ENCODE results near the gene ARHGEF28.

ARHGEF28 gene

GRCh38 chr5:73947906-73948640, 322.1 kb downstream of the ARHGEF28 start:
- Histone ChIP-seq H3K27me3 (ENCODE audit: insufficient read depth, low read length, poor library complexity) (no peaks in the 10 kb centered on the region), H3K9me3 (ENCODE audit: insufficient read depth, low read length, severe bottlenecking) (peaks cover 2% of the 10 kb centered on the region), H4K20me1 (ENCODE audit: insufficient read depth, low read length) (no peaks in the 10 kb centered on the region), H3K9ac (ENCODE audit: low read depth, low read length) (no peak overlapping the region), H3K27ac (ENCODE audit: low read length) (no peak overlapping the region), H3K4me1 (ENCODE audit: insufficient read depth, low read length) (no peaks in the 10 kb centered on the region), H3K79me2 (ENCODE audit: insufficient read depth, low read length) (no peaks in the 10 kb centered on the region), H2AFZ (ENCODE audit: low read depth, low read length) (no peak overlapping the region), H3K4me2 (ENCODE audit: insufficient read depth, low read length) (no peak overlapping the region), H3K36me3 (ENCODE audit: insufficient read depth, low read length) (no peaks in the 10 kb centered on the region), H3K4me3 (ENCODE audit: low read depth in 1 of 2, low read length in 2 of 2) (no peak overlapping the region)
- DNase-seq (no peak), ATAC-seq (ENCODE audit: insufficient read depth, low read depth) (no peak)
- TF ChIP-seq CTCF (IDR thresholded peaks at IDR 0.05; ENCODE audit: borderline replicate concordance, extremely low read depth, low read length, poor library complexity, severe bottlenecking) = no peak
- no peak for TF ChIP-seq EZH2 (IDR thresholded peaks at IDR 0.05; ENCODE audit: borderline replicate concordance, low read depth, low read length, severe bottlenecking)

- Histone ChIP-seq H3K79me2 (ENCODE audit: insufficient read depth, low read length) (no peaks in the 10 kb centered on the region), H3K4me2 (ENCODE audit: insufficient read depth, low read length) (no peak overlapping the region), H2AFZ (ENCODE audit: low read depth, low read length) (no peak overlapping the region), H3K27ac (ENCODE audit: low read length) (no peak overlapping the region), H3K4me1 (ENCODE audit: insufficient read depth, low read length) (no peaks in the 10 kb centered on the region), H3K36me3 (ENCODE audit: insufficient read depth, low read length) (no peaks in the 10 kb centered on the region), H4K20me1 (ENCODE audit: insufficient read depth, low read length) (no peaks in the 10 kb centered on the region), H3K27me3 (ENCODE audit: insufficient read depth, low read length, poor library complexity) (no peaks in the 10 kb centered on the region), H3K4me3 (ENCODE audit: low read depth in 1 of 2, low read length in 2 of 2) (no peak overlapping the region), H3K9me3 (ENCODE audit: insufficient read depth, low read length, severe bottlenecking) (peaks cover 2% of the 10 kb centered on the region), H3K9ac (ENCODE audit: low read depth, low read length) (no peak overlapping the region)
- no peak for TF ChIP-seq EZH2 (IDR thresholded peaks at IDR 0.05; ENCODE audit: borderline replicate concordance, low read depth, low read length, severe bottlenecking)
- no peak for TF ChIP-seq CTCF (IDR thresholded peaks at IDR 0.05; ENCODE audit: borderline replicate concordance, extremely low read depth, low read length, poor library complexity, severe bottlenecking)
- DNase-seq (no peak), ATAC-seq (ENCODE audit: insufficient read depth, low read depth) (no peak)
Observed at GRCh38 chr5:73948720-73949119, 322.7 kb downstream of the ARHGEF28 start.

- Histone ChIP-seq H3K36me3 (ENCODE audit: insufficient read depth, low read length) (no peaks in the 10 kb centered on the region), H2AFZ (ENCODE audit: low read depth, low read length) (no peak overlapping the region), H3K27ac (ENCODE audit: low read length) (no peak overlapping the region), H3K4me3 (ENCODE audit: low read depth in 1 of 2, low read length in 2 of 2) (no peak overlapping the region), H4K20me1 (ENCODE audit: insufficient read depth, low read length) (no peaks in the 10 kb centered on the region), H3K9ac (ENCODE audit: low read depth, low read length) (no peak overlapping the region), H3K27me3 (ENCODE audit: insufficient read depth, low read length, poor library complexity) (no peaks in the 10 kb centered on the region), H3K9me3 (ENCODE audit: insufficient read depth, low read length, severe bottlenecking) (no peaks in the 10 kb centered on the region), H3K4me1 (ENCODE audit: insufficient read depth, low read length) (no peaks in the 10 kb centered on the region), H3K79me2 (ENCODE audit: insufficient read depth, low read length) (no peaks in the 10 kb centered on the region), H3K4me2 (ENCODE audit: insufficient read depth, low read length) (no peak overlapping the region)
- DNase-seq (no peak), ATAC-seq (ENCODE audit: insufficient read depth, low read depth) (no peak)
- TF ChIP-seq CTCF (IDR thresholded peaks at IDR 0.05; ENCODE audit: borderline replicate concordance, extremely low read depth, low read length, poor library complexity, severe bottlenecking) (no peak), EZH2 (IDR thresholded peaks at IDR 0.05; ENCODE audit: borderline replicate concordance, low read depth, low read length, severe bottlenecking) (no peak)
Observed at GRCh38 chr5:73950441-73950873, 324.5 kb downstream of the ARHGEF28 start.

Measured in DND-41 (cell line).